IMR-90 (cell line): ENCODE results near the gene ESPL1. TPM values are rescaled to one million over a fixed set of nuclear protein-coding genes. Genes with fewer than 3 reads are reported as not detected.

ENCODE experiments used
- ATAC-seq: fragments of 200-7000 bp; cut with Tn5 transposase; 2 replicates; pipeline ENCODE4 v1.9.1; 2020; ENCODE audit warnings: low read depth, mild to moderate bottlenecking, moderate library complexity
- BruUV-seq: library from RNA; stranded (reverse); fragments of 400-500 nt; replicated peaks from 2 replicates; lab custom pipeline; 2021; lab: Mats Ljungman, UMichigan
- CTCF ChIA-PET: fragments of 300-600 bp; formaldehyde crosslinking; extraction: SDS; loops from one replicate; lab custom pipeline; 2021; ENCODE audit warnings: antibody characterized with exemption; lab: Yijun Ruan, JAX
- POLR2A ChIA-PET: fragments of 300-600 bp; sonication (Branson Sonifier 250); formaldehyde crosslinking; loops from one replicate; lab custom pipeline; 2022; ENCODE audit warnings: antibody characterized with exemption; ENCODE audit not compliant: unreplicated experiment; lab: Charles Lee
- DNase-seq: peaks from one replicate; pipeline ENCODE4 v3.0.0; 2013
- H2AFZ ChIP-seq: replicated peaks from 2 replicates; pipeline ENCODE3; 2013; ENCODE audit warnings: low read length, mild to moderate bottlenecking; ENCODE audit not compliant: poor library complexity
- H2AK5ac ChIP-seq: 2 replicates; pipeline ENCODE4 v1.6.1; 2013; ENCODE audit warnings: low read depth, low read length, inconsistent platforms
- H2AK9ac ChIP-seq: replicated peaks from 2 replicates; pipeline ENCODE3; 2013; ENCODE audit warnings: mild to moderate bottlenecking, low read depth, low read length, moderate library complexity; ENCODE audit not compliant: poor library complexity
- H2BK120ac ChIP-seq: 2 replicates; pipeline ENCODE4 v1.6.1; 2013; ENCODE audit warnings: low read depth, low read length, inconsistent platforms
- H2BK15ac ChIP-seq: 3 replicates; pipeline ENCODE4 v1.6.1; 2013; ENCODE audit warnings: low read depth, low read length, inconsistent platforms
- H2BK20ac ChIP-seq: 2 replicates; pipeline ENCODE4 v1.6.1; 2013; ENCODE audit warnings: low read depth, mild to moderate bottlenecking, inconsistent platforms, low read length, moderate library complexity
- H2BK5ac ChIP-seq: 2 replicates; pipeline ENCODE4 v1.6.1; 2013; ENCODE audit warnings: mild to moderate bottlenecking, low read depth, low read length, inconsistent platforms; ENCODE audit not compliant: poor library complexity, severe bottlenecking
- H3K14ac ChIP-seq: replicated peaks from 2 replicates; pipeline ENCODE4 v1.6.1; 2013; ENCODE audit warnings: low read depth, low read length, inconsistent platforms
- H3K18ac ChIP-seq: 2 replicates; pipeline ENCODE4 v1.6.1; 2013; ENCODE audit warnings: low read depth, low read length, control low read depth
- H3K23ac ChIP-seq: 2 replicates; pipeline ENCODE4 v1.6.1; 2013; ENCODE audit warnings: low read depth, low read length, inconsistent platforms
- H3K27ac ChIP-seq: 2 replicates; pipeline ENCODE4 v1.5.1; 2013; ENCODE audit warnings: mild to moderate bottlenecking, control low read depth, low read length; ENCODE audit not compliant: insufficient read depth
- H3K27me3 ChIP-seq: 2 replicates; pipeline ENCODE4 v1.6.1; 2013; ENCODE audit warnings: low read length; ENCODE audit not compliant: control insufficient read depth, insufficient read depth
- H3K36me3 ChIP-seq: 2 replicates; pipeline ENCODE4 v1.6.1; 2013; ENCODE audit warnings: low read length, mixed read lengths; ENCODE audit not compliant: control insufficient read depth, insufficient read depth
- H3K4ac ChIP-seq: 2 replicates; pipeline ENCODE4 v1.6.1; 2013; ENCODE audit warnings: low read depth, low read length, inconsistent platforms
- H3K4me1 ChIP-seq: 2 replicates; pipeline ENCODE4 v1.6.1; 2013; ENCODE audit warnings: low read length, mixed read lengths; ENCODE audit not compliant: control insufficient read depth, insufficient read depth
- H3K4me2 ChIP-seq: 2 replicates; pipeline ENCODE4 v1.6.1; 2013; ENCODE audit warnings: low read depth, mild to moderate bottlenecking, control low read depth, low read length, moderate library complexity
- H3K4me3 ChIP-seq: 2 replicates; pipeline ENCODE4 v1.5.1; 2013; ENCODE audit warnings: low read depth, mild to moderate bottlenecking, control low read depth, low read length, moderate library complexity; ENCODE audit not compliant: insufficient read depth
- H3K56ac ChIP-seq: 2 replicates; pipeline ENCODE4 v1.6.1; 2013; ENCODE audit warnings: low read length, inconsistent platforms; ENCODE audit not compliant: insufficient read depth; ENCODE audit errors: extremely low read depth
- H3K79me1 ChIP-seq, 2 experiments: 2 replicates each; pipeline ENCODE4 v1.6.1; 2013; ENCODE audit warnings: low read length in 2 of 2, inconsistent platforms in 1 of 2, low read depth in 1 of 2
- H3K9ac ChIP-seq: 2 replicates; pipeline ENCODE4 v1.6.1; 2013; ENCODE audit warnings: low read depth, low read length, control low read depth
- H3K9me1 ChIP-seq: 2 replicates; pipeline ENCODE4 v1.6.1; 2013; ENCODE audit warnings: low read length, inconsistent platforms; ENCODE audit not compliant: insufficient read depth
- H3K9me3 ChIP-seq: 2 replicates; pipeline ENCODE4 v1.6.1; 2013; ENCODE audit warnings: low read length; ENCODE audit not compliant: control insufficient read depth, insufficient read depth
- H4K20me1 ChIP-seq: 2 replicates; pipeline ENCODE4 v1.6.1; 2013; ENCODE audit warnings: low read length, inconsistent platforms; ENCODE audit not compliant: insufficient read depth
- H4K5ac ChIP-seq: 2 replicates; pipeline ENCODE4 v1.6.1; 2013; ENCODE audit warnings: mild to moderate bottlenecking, low read depth, low read length, control low read depth
- H4K8ac ChIP-seq, 2 experiments: 2 replicates each; pipeline ENCODE4 v1.6.1; 2013; ENCODE audit warnings: low read depth in 2 of 2, low read length in 2 of 2, control low read depth in 1 of 2, inconsistent platforms in 1 of 2
- H4K91ac ChIP-seq: 2 replicates; pipeline ENCODE4 v1.6.1; 2013; ENCODE audit warnings: low read depth, low read length, inconsistent platforms; ENCODE audit not compliant: insufficient read depth
- BHLHE40 ChIP-seq: fragments of 150-350 bp; IDR thresholded peaks from 2 replicates; pipeline ENCODE4 v1.6.1; 2016; ENCODE audit warnings: mild to moderate bottlenecking, low read depth, low read length
- CEBPB ChIP-seq: IDR thresholded peaks from 2 replicates; pipeline ENCODE4 v1.6.1; 2012; ENCODE audit warnings: low read depth, low read length, improper control_type of control experiment
- CHD1 ChIP-seq: IDR thresholded peaks from 2 replicates; pipeline ENCODE4 v1.6.1; 2012; ENCODE audit warnings: low read depth, low read length, improper control_type of control experiment
- FOS ChIP-seq: fragments of 150-350 bp; IDR thresholded peaks from 2 replicates; pipeline ENCODE4 v1.6.1; 2016; ENCODE audit warnings: low read depth, low read length
- MAFK ChIP-seq: IDR thresholded peaks from 2 replicates; pipeline ENCODE4 v1.6.1; 2012; ENCODE audit warnings: low read depth, low read length, improper control_type of control experiment
- MAZ ChIP-seq: IDR thresholded peaks from 2 replicates; pipeline ENCODE4 v1.6.1; 2012; ENCODE audit warnings: low read depth, mild to moderate bottlenecking, low read length, improper control_type of control experiment, moderate library complexity, borderline replicate concordance
- MXI1 ChIP-seq: IDR thresholded peaks from 2 replicates; pipeline ENCODE4 v1.6.1; 2012; ENCODE audit warnings: low read depth, mild to moderate bottlenecking, low read length, moderate library complexity, borderline replicate concordance
- NFE2L2 ChIP-seq: fragments of 150-350 bp; IDR thresholded peaks from 2 replicates; pipeline ENCODE4 v1.6.1; 2016; ENCODE audit warnings: low read depth, mild to moderate bottlenecking, low read length
- POLR2A ChIP-seq: IDR thresholded peaks from 2 replicates; pipeline ENCODE4 v1.6.1; 2012; ENCODE audit warnings: mild to moderate bottlenecking, low read depth, low read length
- RAD21 ChIP-seq: IDR thresholded peaks from 2 replicates; pipeline ENCODE4 v1.6.1; 2012; ENCODE audit warnings: low read length, improper control_type of control experiment
- RCOR1 ChIP-seq: IDR thresholded peaks from 2 replicates; pipeline ENCODE4 v1.6.1; 2012; ENCODE audit warnings: mild to moderate bottlenecking, low read length, improper control_type of control experiment; ENCODE audit not compliant: insufficient replicate concordance
- RFX5 ChIP-seq: IDR thresholded peaks from 2 replicates; pipeline ENCODE4 v1.8.0; 2012; ENCODE audit warnings: low read depth, mild to moderate bottlenecking, low read length, moderate library complexity
- SMC3 ChIP-seq: fragments of 150-350 bp; IDR thresholded peaks from 2 replicates; pipeline ENCODE4 v1.6.1; 2016; ENCODE audit warnings: low read depth, mild to moderate bottlenecking, antibody characterized with exemption, low read length, moderate library complexity
- WGBS, 2 experiments: methylation state at CpG; one replicate each; pipeline versions ENCODE4 v1.1.5 to v1.1.7; 2013; ENCODE audit warnings: missing lambda C conversion rate in 2 of 2; ENCODE audit not compliant: insufficient read length in 1 of 2; ENCODE audit errors: extremely low coverage in 2 of 2; 5-methylcytosine and 5-hydroxymethylcytosine counted together
- dilution Hi-C: fragments of 300-500 bp; cut with HindIII; formaldehyde crosslinking; loops from one replicate; pipeline ENCODE4 v1.14.3; 2018; ENCODE audit warnings: low sequenced_read_pairs; ENCODE audit not compliant: unreplicated experiment
- in situ Hi-C: fragments of 300-500 bp; cut with MboI; formaldehyde crosslinking; loops from 3 replicates; pipeline ENCODE4 v1.14.3; 2019; ENCODE audit warnings: low sequenced_read_pairs, inconsistent platforms, mixed read lengths
- intact Hi-C: fragments of 100-400 bp; cut with micrococcal nuclease; formaldehyde crosslinking; loops from 2 replicates; pipeline ENCODE4 v1.10.0; 2022
- polyA plus RNA-seq, 3 experiments: library from polyadenylated mRNA; depleted of rRNA; stranded (reverse); fragments of >200 nt; gene quantifications; 2 replicates each; pipeline ENCODE4 v1.2.3, GENCODE V29; 2012; ENCODE audit warnings: low replicate concordance in 1 of 3
- total RNA-seq: library from RNA; depleted of rRNA; stranded (reverse); fragments of >200 nt; gene quantifications from 2 replicates; pipeline ENCODE4 v1.2.3, GENCODE V29; 2012
- TF ChIP-seq, protein P1 (sequence below): conservative IDR thresholded peaks from 2 replicates; pipeline ENCODE4 v1.5.1; 2012; ENCODE audit warnings: mild to moderate bottlenecking, low read depth, low read length, improper control_type of control experiment
- TF ChIP-seq, protein P2 (sequence below): fragments of 150-350 bp; IDR thresholded peaks from 2 replicates; pipeline ENCODE4 v1.6.1; 2016; ENCODE audit warnings: low read depth, mild to moderate bottlenecking, low read length, moderate library complexity, borderline replicate concordance

Gene ESPL1
- total and polyA plus RNA-seq, 2 of the 4 experiments (the other 2 are of a cell fraction): 6.5 to 9.2 TPM

DNA sequence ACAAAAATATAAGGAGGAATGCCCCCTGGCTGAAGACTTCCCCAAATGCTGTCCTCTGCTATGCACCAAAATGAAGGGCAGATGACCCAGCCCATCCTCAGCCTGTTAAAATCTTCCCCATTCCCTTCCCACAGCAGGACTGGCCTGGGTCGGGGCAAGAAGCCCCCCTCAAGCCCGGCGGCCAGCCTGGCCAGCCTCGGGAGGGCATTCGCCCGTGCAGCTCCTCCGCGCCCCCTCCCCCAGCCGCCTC lies 36.5 kb upstream of the ESPL1 start:
- ChIA-PET CTCF (no interaction called here), POLR2A (interaction anchor here (0.7 kb wide), 2 partner anchors 8 to 1446 kb away, joined by 3 read pairs; no protein-coding TSS in a partner anchor)
- DNase-seq (no peak), ATAC-seq (no peak)
- peak overlapping the region; percentile 81 for H4K91ac ChIP-seq
- peaks cover 17% of the 10 kb centered on the region for H3K9me1 ChIP-seq
- peak overlapping the region; percentile 53 to 69; a peak in 2 of 4 replicates for H4K8ac ChIP-seq
- peak overlapping the region; percentile 72 for H3K4me2 ChIP-seq
- H3K9ac ChIP-seq: peak overlapping the region; percentile 56
- H3K79me1 ChIP-seq: peaks cover 5 to 21% of the 10 kb centered on the region in 2 experiments; a peak in 2 of 4 replicates
- H2AK5ac ChIP-seq: peak overlapping the region; percentile 94
- dilution Hi-C loops: no loop called here
- no peak overlapping the region for H2BK15ac ChIP-seq
- H3K27me3 ChIP-seq: peaks cover 16% of the 10 kb centered on the region
- H3K27ac ChIP-seq: peak overlapping the region; percentile 10; the same call in 1 of the 2 replicates
- no peaks in the 10 kb centered on the region for H4K20me1 ChIP-seq
- peak overlapping the region; percentile 28; the same call in 1 of the 2 replicates for H2BK120ac ChIP-seq
- peaks cover 24% of the 10 kb centered on the region for H3K4me1 ChIP-seq
- peak overlapping the region; percentile 3; the same call in 1 of the 2 replicates for H3K18ac ChIP-seq
- no CpG with 5 or more reads among the region's 9 CpGs for WGBS, 2 experiments
- H3K4me3 ChIP-seq: peak overlapping the region; percentile 52
- H4K5ac ChIP-seq: peak overlapping the region; percentile 3
- intact Hi-C loops: loop anchor here (1.0 kb wide), 1 partner anchor 8 kb away; no protein-coding TSS in a partner anchor
- TF ChIP-seq RCOR1 (no peak), CEBPB (no peak), POLR2A (no peak), MXI1 (no peak), CHD1 (no peak), SMC3 (no peak), RAD21 (no peak), FOS (no peak), BHLHE40 (no peak), MAZ (no peak), NFE2L2 (no peak), MAFK (no peak), RFX5 (no peak)
- TF ChIP-seq, protein P1, sequence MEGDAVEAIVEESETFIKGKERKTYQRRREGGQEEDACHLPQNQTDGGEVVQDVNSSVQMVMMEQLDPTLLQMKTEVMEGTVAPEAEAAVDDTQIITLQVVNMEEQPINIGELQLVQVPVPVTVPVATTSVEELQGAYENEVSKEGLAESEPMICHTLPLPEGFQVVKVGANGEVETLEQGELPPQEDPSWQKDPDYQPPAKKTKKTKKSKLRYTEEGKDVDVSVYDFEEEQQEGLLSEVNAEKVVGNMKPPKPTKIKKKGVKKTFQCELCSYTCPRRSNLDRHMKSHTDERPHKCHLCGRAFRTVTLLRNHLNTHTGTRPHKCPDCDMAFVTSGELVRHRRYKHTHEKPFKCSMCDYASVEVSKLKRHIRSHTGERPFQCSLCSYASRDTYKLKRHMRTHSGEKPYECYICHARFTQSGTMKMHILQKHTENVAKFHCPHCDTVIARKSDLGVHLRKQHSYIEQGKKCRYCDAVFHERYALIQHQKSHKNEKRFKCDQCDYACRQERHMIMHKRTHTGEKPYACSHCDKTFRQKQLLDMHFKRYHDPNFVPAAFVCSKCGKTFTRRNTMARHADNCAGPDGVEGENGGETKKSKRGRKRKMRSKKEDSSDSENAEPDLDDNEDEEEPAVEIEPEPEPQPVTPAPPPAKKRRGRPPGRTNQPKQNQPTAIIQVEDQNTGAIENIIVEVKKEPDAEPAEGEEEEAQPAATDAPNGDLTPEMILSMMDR: no peak
- TF ChIP-seq, protein P2, sequence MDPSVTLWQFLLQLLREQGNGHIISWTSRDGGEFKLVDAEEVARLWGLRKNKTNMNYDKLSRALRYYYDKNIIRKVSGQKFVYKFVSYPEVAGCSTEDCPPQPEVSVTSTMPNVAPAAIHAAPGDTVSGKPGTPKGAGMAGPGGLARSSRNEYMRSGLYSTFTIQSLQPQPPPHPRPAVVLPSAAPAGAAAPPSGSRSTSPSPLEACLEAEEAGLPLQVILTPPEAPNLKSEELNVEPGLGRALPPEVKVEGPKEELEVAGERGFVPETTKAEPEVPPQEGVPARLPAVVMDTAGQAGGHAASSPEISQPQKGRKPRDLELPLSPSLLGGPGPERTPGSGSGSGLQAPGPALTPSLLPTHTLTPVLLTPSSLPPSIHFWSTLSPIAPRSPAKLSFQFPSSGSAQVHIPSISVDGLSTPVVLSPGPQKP: no peak
- H2BK20ac ChIP-seq: no peak overlapping the region
- H3K9me3 ChIP-seq: no peaks in the 10 kb centered on the region
- H3K14ac ChIP-seq: peak overlapping the region; percentile 97
- H3K4ac ChIP-seq: peak overlapping the region; percentile 80
- peak overlapping the region; percentile 80 for H2AK9ac ChIP-seq
- no peak overlapping the region for H3K56ac ChIP-seq
- in situ Hi-C loops: no loop called here
- H2BK5ac ChIP-seq: no peak overlapping the region
- H3K23ac ChIP-seq: peak overlapping the region; percentile 89; the same call in 1 of the 2 replicates
- no TSS peak for BruUV-seq
- peaks cover 4% of the 10 kb centered on the region; the same call in 1 of the 2 replicates for H3K36me3 ChIP-seq
- peak overlapping the region; percentile 90 for H2AFZ ChIP-seq
